ENCODE data around the gene ALG8. TPM values are rescaled to one million over a fixed set of nuclear protein-coding genes. Genes with fewer than 3 reads are reported as not detected.
"Not testable (repeated sequence)": the region's sequence is repeated elsewhere in the genome, so short reads cannot be mapped to it uniquely, and the experiment has no call there.

ALG8 gene
- total RNA-seq, 1 donor from 2014 or later, result 12.6 TPM

- no peak for DNase-seq
- no peak for ATAC-seq
Observed at GRCh38 chr11:78078218-78079167, 60.9 kb downstream of the ALG8 start.

GRCh38 chr11:78077592-78077991, 61.8 kb downstream of the ALG8 start:
- ATAC-seq; DNase-seq; intact Hi-C loops (cut with micrococcal nuclease): not testable (repeated sequence)

More at GRCh38 chr11:78078218-78079167, 60.9 kb downstream of the ALG8 start:
- intact Hi-C loops (cut with micrococcal nuclease), result no loop called here

DNA sequence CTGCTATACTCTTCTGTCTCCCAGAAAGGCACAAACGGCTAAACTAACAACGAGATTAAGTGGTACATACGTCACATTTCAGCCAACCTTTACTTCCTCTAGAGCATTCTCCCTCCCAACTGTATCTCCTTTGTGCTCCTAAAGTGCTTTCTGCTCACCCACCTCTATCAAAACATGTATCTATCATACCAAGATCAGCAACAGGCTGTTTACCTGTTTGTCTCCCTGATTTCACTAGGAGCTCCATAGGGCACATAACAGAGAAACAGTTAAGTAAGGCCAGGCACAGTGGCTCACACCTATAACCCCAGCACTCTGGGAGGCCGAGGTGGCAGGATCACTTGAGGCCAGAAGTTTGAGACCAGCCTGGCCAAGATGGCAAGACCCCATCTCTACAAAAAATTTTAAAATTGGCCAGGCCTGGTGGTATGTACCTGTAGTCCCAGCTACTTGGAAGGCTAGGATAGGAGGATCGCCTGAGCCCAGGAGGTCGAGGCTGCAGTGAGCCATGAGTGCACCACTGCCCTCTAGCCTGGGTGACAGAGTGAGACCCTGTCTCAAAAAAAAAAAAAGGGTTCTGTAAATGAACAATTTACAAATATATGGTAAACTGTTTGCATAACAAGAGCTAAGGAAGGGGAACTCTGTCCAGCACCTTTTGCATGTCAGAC, 62.6 kb downstream of the ALG8 start:
- DNase-seq (no peak), ATAC-seq (no peak)
- intact Hi-C loops (cut with micrococcal nuclease), result no loop called here

DNA sequence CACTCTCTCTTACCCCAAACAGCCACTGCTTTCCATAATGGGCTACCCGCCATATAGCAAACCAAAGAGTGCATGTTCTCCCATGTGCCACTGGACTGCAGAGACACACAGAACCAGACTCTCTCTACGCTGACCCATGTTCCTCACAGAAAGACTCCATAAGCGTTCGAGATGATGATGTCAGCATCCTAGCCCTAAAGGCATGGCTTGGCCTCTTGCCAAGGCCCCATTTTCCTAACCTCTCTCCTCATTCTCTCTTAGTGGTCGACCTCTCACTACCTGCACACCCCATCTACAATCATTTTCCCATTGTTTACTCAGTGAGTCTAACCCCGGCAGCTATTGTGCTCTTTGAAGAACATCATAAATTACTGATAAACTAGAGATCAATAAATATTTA, 64.7 kb downstream of the ALG8 start:
- ATAC-seq, result no peak
- intact Hi-C loops (cut with micrococcal nuclease), result no loop called here

GRCh38 chr11:78072455-78072854, 67.0 kb downstream of the ALG8 start:
- DNase-seq, result no peak
- no peak for ATAC-seq
- intact Hi-C loops (cut with micrococcal nuclease), result no loop called here

More for the DNA sequence above, 64.7 kb downstream of the ALG8 start:
- DNase-seq, result no peak

DNA sequence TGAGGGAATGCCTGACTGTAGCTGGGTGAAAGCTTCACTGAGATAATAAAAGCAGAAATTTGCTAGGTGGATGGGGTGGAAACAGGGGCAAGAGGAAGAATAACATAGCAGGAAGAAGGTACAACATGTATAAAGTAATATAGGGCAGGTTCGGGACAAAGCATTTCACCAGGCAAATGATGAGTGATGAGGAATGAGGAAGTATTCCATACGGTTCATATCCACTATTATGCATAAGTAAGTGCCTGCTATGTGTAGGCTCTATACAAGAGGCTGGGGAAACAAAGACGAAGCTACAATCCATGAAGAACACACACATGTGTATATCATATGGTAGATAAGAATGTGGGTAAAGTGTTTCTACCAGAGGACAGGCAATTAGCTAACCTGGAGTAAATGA, 67.7 kb downstream of the ALG8 start:
- intact Hi-C loops (cut with micrococcal nuclease), result no loop called here
- ATAC-seq (no peak), DNase-seq (no peak)

GRCh38 chr11:78070621-78071020, 68.8 kb downstream of the ALG8 start:
- DNase-seq, result no peak
- ATAC-seq, result peak; percentile 55
- intact Hi-C loops (cut with micrococcal nuclease), result no loop called here

DNA sequence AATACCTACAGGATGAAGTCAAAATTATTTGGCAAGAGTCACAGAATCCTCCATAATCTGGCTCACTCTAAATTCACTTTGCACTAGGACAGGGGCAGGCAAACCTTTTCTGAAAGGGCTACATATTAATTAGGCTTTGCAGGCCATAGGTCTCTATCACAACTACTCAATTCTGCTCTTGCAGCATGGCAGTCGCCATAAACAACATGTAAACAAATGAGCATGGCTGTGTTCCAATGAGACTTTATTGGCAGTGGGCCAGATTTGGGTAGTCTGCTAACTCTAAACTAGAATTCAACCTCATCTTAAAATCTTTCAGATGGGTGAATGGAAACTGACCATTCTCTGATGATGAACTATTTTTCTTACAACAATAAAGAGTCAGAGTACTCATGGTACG, 70.0 kb downstream of the ALG8 start:
- ATAC-seq, result peak; percentile 64
- DNase-seq, result no peak
- intact Hi-C loops (cut with micrococcal nuclease), result no loop called here

- intact Hi-C loops (cut with micrococcal nuclease), result no loop called here
- DNase-seq, result no peak
- ATAC-seq, result no peak
Observed at GRCh38 chr11:78067704-78068103, 71.7 kb downstream of the ALG8 start.

GRCh38 chr11:78066471-78066870, 73.0 kb downstream of the ALG8 start:
- ATAC-seq, result no peak
- intact Hi-C loops (cut with micrococcal nuclease), result no loop called here
- DNase-seq, result no peak

GRCh38 chr11:78065203-78065602, 74.2 kb downstream of the ALG8 start:
- no peak for ATAC-seq
- no peak for DNase-seq
- intact Hi-C loops (cut with micrococcal nuclease), result no loop called here

GRCh38 chr11:78063440-78064181, 75.8 kb downstream of the ALG8 start, which contains the start of gene THRSP:
THRSP (plus strand) TSS chr11:78063861; CDS start chr11:78063882, 21 bp downstream.
- intact Hi-C loops (cut with micrococcal nuclease), result no loop called here
- ATAC-seq (no peak), DNase-seq (no peak)

- ATAC-seq (no peak), DNase-seq (no peak)
- intact Hi-C loops (cut with micrococcal nuclease), result no loop called here
Observed at GRCh38 chr11:78062671-78063070, 76.8 kb downstream of the ALG8 start.

DNA sequence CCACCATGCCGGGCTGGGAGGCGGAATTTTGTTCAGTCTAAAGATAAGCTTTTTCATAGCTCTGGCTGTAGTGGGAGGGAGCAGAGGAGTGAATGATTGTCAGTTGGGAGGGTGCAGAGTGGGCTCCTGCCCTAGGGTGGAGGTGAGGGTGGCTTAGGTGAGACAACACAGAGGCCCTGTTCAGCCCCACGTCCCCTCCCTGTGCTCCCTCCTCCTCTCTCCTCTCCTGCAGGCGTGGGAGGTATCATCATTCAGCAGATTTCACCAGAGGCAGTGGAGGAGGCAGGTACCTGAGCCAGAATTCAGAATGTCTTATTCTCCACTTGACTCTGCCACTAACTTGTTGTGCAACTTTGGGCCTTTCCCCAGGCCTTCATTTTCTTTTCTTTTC, 77.5 kb downstream of the ALG8 start:
- intact Hi-C loops (cut with micrococcal nuclease), result no loop called here
- ATAC-seq, result no peak

GRCh38 chr11:78061088-78061920, 78.1 kb downstream of the ALG8 start:
- DNase-seq, result peak; percentile 78
- intact Hi-C loops (cut with micrococcal nuclease), result no loop called here
- ATAC-seq, result peak; percentile 97

More for the DNA sequence above, 77.5 kb downstream of the ALG8 start:
- DNase-seq, result no peak

DNA sequence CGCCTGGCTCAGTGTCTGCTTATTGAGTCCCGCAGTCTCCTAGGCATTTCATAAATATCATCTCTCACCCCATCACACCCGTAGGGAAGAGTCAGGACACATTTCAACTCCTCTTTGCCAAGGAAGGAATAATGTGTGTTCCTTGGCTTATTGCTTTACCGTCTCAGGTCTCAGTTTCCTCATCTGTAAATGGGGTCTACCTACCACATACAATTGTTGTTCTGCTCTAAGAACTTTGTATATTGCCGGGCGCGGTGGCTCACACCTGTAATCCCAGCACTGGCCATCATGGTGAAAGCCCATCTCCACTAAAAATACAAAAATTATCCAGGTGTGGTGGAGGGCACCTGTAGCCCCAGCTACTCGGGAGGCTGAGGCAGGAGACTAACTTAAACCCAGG, 78.9 kb downstream of the ALG8 start:
- intact Hi-C loops (cut with micrococcal nuclease), result no loop called here
- DNase-seq, result no peak
- no peak for ATAC-seq

GRCh38 chr11:78059749-78060328, 79.6 kb downstream of the ALG8 start:
- DNase-seq; intact Hi-C loops (cut with micrococcal nuclease); ATAC-seq: not testable (repeated sequence)

DNA sequence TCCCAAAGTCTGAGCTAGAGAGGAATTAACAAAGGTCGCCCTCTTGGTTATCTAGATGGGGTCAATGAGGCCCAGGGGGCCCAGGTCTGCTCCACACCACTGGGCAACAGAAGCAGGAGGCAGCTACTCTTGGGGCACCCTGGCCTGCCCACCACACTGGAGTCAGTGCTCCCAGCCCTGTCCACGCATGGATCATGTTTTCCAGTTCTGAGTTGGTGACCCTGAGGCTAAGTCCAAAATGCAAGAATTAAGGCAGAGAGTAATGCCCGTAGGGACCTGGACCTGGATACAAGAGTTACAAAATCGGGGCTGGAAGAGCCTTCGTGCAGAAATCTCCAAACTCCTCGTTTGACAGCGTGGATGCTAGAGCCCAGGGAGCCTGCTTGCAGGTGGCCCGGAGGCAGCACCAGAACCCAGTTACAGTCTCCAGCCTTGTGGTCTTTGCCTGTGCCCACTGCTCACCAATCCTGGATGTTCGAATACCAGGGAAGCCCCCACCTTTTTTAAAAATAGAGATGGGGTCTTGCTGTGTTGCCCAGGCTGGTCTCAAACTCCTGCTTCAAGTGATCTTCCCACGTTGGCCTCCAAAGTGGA, 81.9 kb downstream of the ALG8 start:
- ATAC-seq (no peak), DNase-seq (no peak)
- intact Hi-C loops (cut with micrococcal nuclease), result no loop called here
